Esophagus squamous epithelium (tissue), 5 donors: ENCODE results near the gene ANP32E. TPM values are rescaled to one million over a fixed set of nuclear protein-coding genes. Genes with fewer than 3 reads are reported as not detected.

Experiments used
- DNase-seq: peaks from one replicate; lab custom pipeline; 2025; lab: John Stamatoyannopoulos, UW
- H3K27ac ChIP-seq, 4 donors: fragments of 200-600 bp; sonication (generic); one replicate each; pipeline ENCODE4 v1.5.1; 2016 to 2019; ENCODE audit warnings: mild to moderate bottlenecking in 1 of 4
- H3K27me3 ChIP-seq, 4 donors: fragments of 200-600 bp; sonication (generic); 1 replicate in 3 of 4; 2 replicates in 1 of 4; pipeline versions ENCODE4 v1.5.1 to v1.6.0; 2017 to 2021; ENCODE audit warnings: antibody characterized with exemption in 1 of 4
- H3K36me3 ChIP-seq, 3 donors: fragments of 200-600 bp; sonication (generic); one replicate each; pipeline ENCODE4 v1.5.1; 2016 to 2019
- H3K4me1 ChIP-seq, 3 donors: fragments of 200-600 bp; sonication (generic); one replicate each; pipeline ENCODE4 v1.5.1; 2017 to 2019
- H3K4me3 ChIP-seq, 4 donors: fragments of 200-600 bp; sonication (generic); 1 replicate in 3 of 4; 2 replicates in 1 of 4; pipeline ENCODE4 v1.5.1; 2016 to 2019; ENCODE audit warnings: mild to moderate bottlenecking in 2 of 4, moderate library complexity in 1 of 4
- H3K9me3 ChIP-seq, 3 donors: fragments of 200-600 bp; sonication (generic); one replicate each; pipeline ENCODE4 v1.5.1; 2016 to 2019
- POLR2A ChIP-seq, 4 donors: fragments of 450-650 bp; IDR thresholded peaks; one replicate each; pipeline ENCODE4 v1.6.1; 2017; ENCODE audit warnings: antibody characterized with exemption in 4 of 4, mild to moderate bottlenecking in 4 of 4, moderate library complexity in 3 of 4
- WGBS, 2 donors: methylation state at CpG; one replicate each; pipeline ENCODE4 v1.1.5; 2018; 5-methylcytosine and 5-hydroxymethylcytosine counted together
- intact Hi-C: fragments of 100-400 bp; cut with DNase I; formaldehyde crosslinking; loops from one replicate; pipeline ENCODE4 v1.15.0; 2022
- total RNA-seq, 4 donors: library from RNA; depleted of rRNA; stranded (reverse); fragments of >200 nt; gene quantifications; one replicate each; pipeline ENCODE4 v1.1.0, GENCODE V29; 2016
- TF ChIP-seq, protein P1 (sequence below), 6 experiments: fragments of 450-650 bp in 4 of 6; fragments of 200-600 bp in 2 of 6; sonication (generic) in 2 of 6; IDR thresholded peaks; one replicate each; pipeline ENCODE4 v1.5.1; 2016 to 2019; ENCODE audit warnings: antibody characterized with exemption in 6 of 6, mild to moderate bottlenecking in 4 of 6, moderate library complexity in 4 of 6
- donor health status: DM: yes; HTN: yes; CAD: no.

The ANP32E gene
- total RNA-seq: 10 to 100 TPM in 3 of 4 donors, 1 to 10 TPM in 1; 8.8 to 23.6 (median 18.5) TPM

DNA sequence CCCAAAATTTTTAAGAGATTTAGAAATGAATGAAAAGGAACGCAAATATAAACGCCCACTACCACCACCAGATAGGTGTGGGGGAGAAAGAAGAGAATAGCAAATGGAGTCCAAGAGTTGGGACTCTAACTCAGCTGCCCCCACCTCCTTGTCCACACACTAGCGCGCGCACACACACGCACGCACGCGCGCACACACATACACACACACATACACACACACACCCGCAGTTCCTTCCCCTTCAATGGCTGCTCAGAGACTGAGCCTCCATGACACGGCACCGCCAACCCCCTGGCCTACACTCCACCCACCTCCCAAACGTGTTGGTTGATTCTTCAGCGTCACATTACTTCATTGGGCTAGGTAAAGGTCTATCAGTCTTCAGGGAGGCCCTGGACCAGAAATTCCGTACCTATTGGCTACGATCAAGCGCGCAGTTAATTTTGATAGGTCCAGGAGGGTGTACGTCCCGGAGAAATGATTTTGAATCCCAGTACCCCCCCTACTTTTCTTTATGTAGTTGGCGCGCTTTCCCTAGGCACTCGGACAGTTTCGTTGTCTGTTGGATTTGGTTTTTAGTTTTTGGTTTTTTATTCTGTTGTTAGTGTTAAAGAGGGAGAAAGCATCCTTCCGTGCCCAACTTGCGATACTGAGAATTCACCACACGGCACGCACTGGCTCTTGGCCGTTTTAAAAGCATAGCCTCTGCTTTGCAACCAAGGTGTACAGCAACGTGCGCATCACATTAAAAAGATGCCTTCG lies at the start of gene ANP32E:
Gene ANP32E, minus strand, starts transcription at position 261 of the 762 bp plus-strand sequence. CDS start 326 bp downstream, outside the sequence.
- Histone ChIP-seq H3K27ac (peak within 1 kb of the TSS; percentile 87 to 98 (median 98)), H3K36me3 (peaks cover 0 to 6% (median 0%) of the 10 kb centered on the region in 3 donors), H3K4me1 (peaks cover 5 to 27% (median 7%) of the 10 kb centered on the region in 3 donors), H3K4me3 (peak within 1 kb of the TSS; percentile 66 to 96 (median 88)), H3K27me3 (no peaks in the 10 kb centered on the region), H3K9me3 (no peaks in the 10 kb centered on the region)
- intact Hi-C loops: no loop called here
- peak in 3 of 4 donors; percentile 63 to 83 (median 75) for TF ChIP-seq POLR2A (IDR thresholded peaks at IDR 0.05)
- TF ChIP-seq, protein P1, sequence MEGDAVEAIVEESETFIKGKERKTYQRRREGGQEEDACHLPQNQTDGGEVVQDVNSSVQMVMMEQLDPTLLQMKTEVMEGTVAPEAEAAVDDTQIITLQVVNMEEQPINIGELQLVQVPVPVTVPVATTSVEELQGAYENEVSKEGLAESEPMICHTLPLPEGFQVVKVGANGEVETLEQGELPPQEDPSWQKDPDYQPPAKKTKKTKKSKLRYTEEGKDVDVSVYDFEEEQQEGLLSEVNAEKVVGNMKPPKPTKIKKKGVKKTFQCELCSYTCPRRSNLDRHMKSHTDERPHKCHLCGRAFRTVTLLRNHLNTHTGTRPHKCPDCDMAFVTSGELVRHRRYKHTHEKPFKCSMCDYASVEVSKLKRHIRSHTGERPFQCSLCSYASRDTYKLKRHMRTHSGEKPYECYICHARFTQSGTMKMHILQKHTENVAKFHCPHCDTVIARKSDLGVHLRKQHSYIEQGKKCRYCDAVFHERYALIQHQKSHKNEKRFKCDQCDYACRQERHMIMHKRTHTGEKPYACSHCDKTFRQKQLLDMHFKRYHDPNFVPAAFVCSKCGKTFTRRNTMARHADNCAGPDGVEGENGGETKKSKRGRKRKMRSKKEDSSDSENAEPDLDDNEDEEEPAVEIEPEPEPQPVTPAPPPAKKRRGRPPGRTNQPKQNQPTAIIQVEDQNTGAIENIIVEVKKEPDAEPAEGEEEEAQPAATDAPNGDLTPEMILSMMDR (IDR thresholded peaks at IDR 0.05): peak in 2 of 6 experiments; percentile 22 to 30
- DNase-seq: peak; percentile 92
- 0% methylated on average over 31 to 33 of the region's 33 CpGs for WGBS, 2 donors

DNA sequence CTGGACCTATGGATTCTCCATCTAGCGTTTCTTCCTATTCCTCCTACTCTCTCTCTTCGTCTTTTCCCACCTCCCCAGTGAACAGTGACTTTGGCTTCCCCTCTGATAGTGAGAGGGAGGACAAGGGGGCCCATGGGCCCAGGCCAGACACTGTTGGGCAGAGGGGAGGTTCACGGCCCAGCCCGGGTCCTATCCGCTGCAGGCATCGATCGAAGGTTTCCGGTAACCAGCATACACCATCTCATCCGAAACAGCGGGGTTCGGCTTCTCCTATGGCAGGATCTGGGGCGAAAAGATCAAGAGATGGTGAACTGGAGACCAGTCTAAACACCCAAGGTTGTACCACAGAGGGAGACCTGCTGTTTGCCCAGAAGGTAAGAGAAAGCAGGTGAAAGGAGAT lies 47.3 kb upstream of the ANP32E start:
- intact Hi-C loops: no loop called here
- TF ChIP-seq, protein P1 (IDR thresholded peaks at IDR 0.05): no peak
- TF ChIP-seq POLR2A (IDR thresholded peaks at IDR 0.05): no peak
- no peaks in the 10 kb centered on the region for H3K9me3 ChIP-seq
- WGBS, 2 donors: 56 to 80% methylated on average over 3 to 12 of the region's 12 CpGs
- H3K4me3 ChIP-seq: peak overlapping the region in 3 of 4 donors; percentile 58 to 69 (median 62)
- H3K27ac ChIP-seq: peak overlapping the region; percentile 85 to 95 (median 92)
- DNase-seq: no peak
- H3K4me1 ChIP-seq: peaks cover 10 to 41% (median 22%) of the 10 kb centered on the region in 3 donors
- no peaks in the 10 kb centered on the region for H3K27me3 ChIP-seq
- H3K36me3 ChIP-seq: peaks cover 0 to 36% (median 0%) of the 10 kb centered on the region in 3 donors

DNA sequence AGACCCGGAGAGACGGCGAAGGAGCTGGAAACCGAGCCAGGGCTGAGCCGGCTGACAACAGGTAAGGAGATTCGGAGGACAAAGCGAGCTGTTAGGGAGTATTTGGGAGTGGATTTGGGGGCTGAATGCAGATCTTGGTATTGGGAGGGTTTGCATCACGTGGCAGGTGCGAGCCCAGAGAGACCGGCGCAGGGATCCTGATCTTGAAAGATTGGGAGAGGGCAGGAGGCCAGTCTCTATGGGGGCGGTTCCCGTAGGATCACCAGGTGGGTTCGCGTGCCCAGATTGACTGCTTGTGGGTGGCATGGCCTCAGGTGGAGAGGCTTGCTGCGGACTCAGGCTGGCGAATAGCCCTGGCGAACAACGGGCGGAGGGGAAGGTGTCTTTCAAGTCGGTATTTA lies 46.6 kb upstream of the ANP32E start:
- H3K9me3 ChIP-seq: no peaks in the 10 kb centered on the region

DNA sequence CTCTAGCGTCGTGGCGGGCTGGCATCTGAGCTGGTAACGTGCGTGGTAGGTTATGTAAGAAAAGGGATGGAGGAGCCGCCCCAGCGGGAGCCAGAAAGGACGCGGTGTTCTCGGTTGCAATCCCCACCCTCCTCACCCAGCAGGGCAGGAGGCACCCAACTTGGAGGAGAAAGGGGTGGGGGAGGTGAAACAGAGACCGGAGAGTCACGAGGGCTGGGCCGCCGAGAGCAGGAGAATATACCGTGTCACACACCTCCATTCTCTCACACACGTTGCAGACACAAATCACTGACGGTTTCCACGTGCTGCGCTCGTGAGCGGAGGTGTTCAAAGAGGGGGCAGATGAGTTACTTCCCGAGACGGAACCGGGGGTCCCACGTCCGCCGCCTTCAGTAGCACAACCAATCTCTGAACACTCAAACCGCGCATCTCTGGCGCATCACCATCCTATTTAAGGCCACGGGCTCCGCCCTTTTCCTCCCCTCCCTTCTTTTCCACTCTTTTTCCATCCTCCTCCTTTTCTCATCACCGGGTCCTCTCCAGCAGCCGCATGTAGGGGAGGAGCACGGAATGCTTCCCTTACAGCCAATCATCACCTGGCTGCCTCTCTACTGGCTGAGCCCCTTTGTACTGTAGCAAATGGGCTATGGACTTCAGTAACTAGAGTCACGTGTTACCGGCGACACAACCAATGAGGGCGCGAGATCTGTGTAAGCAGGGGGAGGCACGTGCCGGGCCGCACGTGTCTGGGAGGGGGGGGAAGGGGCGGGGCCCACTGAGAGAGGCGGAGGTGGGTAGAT lies 46.0 kb upstream of the ANP32E start, which contains the start of gene CIART:
Gene CIART, plus strand, starts transcription at position 797 of the 800 bp plus-strand sequence. CDS start 714 bp downstream, outside the sequence.
- Histone ChIP-seq H3K4me3 (peak within 1 kb of the TSS; percentile 32 to 69 (median 60)), H3K27me3 (no peaks in the 10 kb centered on the region), H3K36me3 (peaks cover 0 to 29% (median 0%) of the 10 kb centered on the region in 3 donors), H3K9me3 (no peaks in the 10 kb centered on the region), H3K4me1 (peaks cover 10 to 41% (median 22%) of the 10 kb centered on the region in 3 donors), H3K27ac (peak within 1 kb of the TSS; percentile 85 to 95 (median 92))
- intact Hi-C loops: no loop called here
- TF ChIP-seq POLR2A (IDR thresholded peaks at IDR 0.05): peak in 2 of 4 donors; percentile 20 to 58
- TF ChIP-seq, protein P1 (IDR thresholded peaks at IDR 0.05): no peak
- peak; percentile 64 for DNase-seq
- WGBS, 2 donors: 1 to 2% methylated on average over 37 to 46 of the region's 46 CpGs

More for the DNA sequence above, 46.6 kb upstream of the ANP32E start:
- H3K27ac ChIP-seq: peak overlapping the region; percentile 85 to 95 (median 92)
- intact Hi-C loops: no loop called here
- 8 to 9% methylated on average over 21 of the region's 21 CpGs for WGBS, 2 donors
- H3K4me3 ChIP-seq: peak overlapping the region; percentile 32 to 69 (median 60)
- peaks cover 0 to 33% (median 0%) of the 10 kb centered on the region in 3 donors for H3K36me3 ChIP-seq
- TF ChIP-seq POLR2A (IDR thresholded peaks at IDR 0.05): peak in 2 of 4 donors; percentile 15 to 63
- TF ChIP-seq, protein P1 (IDR thresholded peaks at IDR 0.05): no peak
- no peak for DNase-seq
- no peaks in the 10 kb centered on the region for H3K27me3 ChIP-seq
- H3K4me1 ChIP-seq: peaks cover 10 to 41% (median 22%) of the 10 kb centered on the region in 3 donors
